ENCODE results near the gene ARID1B. TPM values are rescaled to one million over a fixed set of nuclear protein-coding genes. Genes with fewer than 3 reads are reported as not detected.

The ARID1B gene
- total and polyA plus RNA-seq, 2 of the 4 experiments (the other 2 are of a cell fraction) = 14.5 to 20.1 TPM

DNA sequence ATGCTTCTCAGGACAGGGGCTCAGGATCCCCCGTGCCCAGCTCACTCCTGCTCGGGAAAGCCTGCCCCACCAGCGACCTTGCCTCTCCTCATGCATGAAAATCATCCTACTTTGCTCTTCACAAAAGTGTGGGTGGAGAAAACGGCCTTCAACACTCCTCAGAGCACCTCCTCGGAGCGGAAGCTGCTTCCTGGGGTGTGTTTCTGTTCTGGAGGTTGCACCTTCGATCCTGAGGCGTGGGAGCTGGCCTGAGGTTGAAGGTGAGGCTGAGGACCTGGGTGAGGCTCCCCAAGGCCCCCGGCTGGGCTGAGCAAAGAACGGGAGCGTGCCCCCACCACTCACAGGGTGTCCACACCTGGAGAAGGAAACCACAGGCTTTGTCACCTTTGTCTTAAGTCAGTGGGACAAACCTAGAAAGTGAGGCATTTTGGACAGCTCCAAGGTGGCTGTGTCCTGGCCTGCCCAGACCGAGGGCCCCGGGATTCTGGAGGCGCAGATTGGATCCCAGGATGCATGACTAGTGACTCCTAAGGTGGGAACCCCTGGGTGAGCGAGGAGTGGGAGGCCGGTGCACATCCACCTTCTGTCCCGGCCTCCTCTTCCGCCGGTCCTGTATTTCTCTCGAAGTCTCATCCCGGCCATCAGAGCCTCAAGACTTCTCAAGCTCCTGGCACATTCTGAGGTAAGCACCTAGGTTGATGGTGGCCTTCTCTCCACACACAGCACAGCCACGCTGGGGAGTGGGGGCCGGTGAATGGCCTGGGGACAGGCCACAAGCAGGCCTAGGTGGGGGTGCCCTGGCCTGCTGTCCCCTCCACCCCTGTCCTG, 441.4 kb downstream of the ARID1B start:
- Histone ChIP-seq H3K4me1 (ENCODE audit: control insufficient read depth, insufficient read depth, low read length) (peaks cover 8% of the 10 kb centered on the region), H2BK20ac (ENCODE audit: low read depth, low read length) (0 out of 2 replicates have a peak overlapping the region, but pooled peaks have one; percentile 2), H3K9me3 (ENCODE audit: control insufficient read depth, insufficient read depth, low read length) (no peaks in the 10 kb centered on the region), H3K18ac (ENCODE audit: low read depth, low read length) (no peak overlapping the region), H2BK5ac (ENCODE audit: low read depth, low read length, poor library complexity, severe bottlenecking) (no peak overlapping the region), H4K5ac (ENCODE audit: low read depth, low read length) (no peak overlapping the region), H3K4me2 (ENCODE audit: low read depth, low read length) (no peak overlapping the region), H3K23ac (ENCODE audit: low read depth, low read length) (no peak overlapping the region), H3K27ac (ENCODE audit: insufficient read depth, low read length) (no peak overlapping the region), H2AK5ac (ENCODE audit: low read depth, low read length) (no peak overlapping the region; the same call in 1 of the 2 replicates), H2AK9ac (replicated peaks; ENCODE audit: low read depth, low read length, poor library complexity) (peak overlapping the region; percentile 61), H3K14ac (replicated peaks; ENCODE audit: low read depth, low read length) (no peak overlapping the region), H4K8ac (ENCODE audit: low read depth in 2 of 2, low read length in 2 of 2) (no peak overlapping the region), H4K91ac (ENCODE audit: insufficient read depth, low read depth, low read length) (no peak overlapping the region), H2BK120ac (ENCODE audit: low read depth, low read length) (0 out of 2 replicates have a peak overlapping the region, but pooled peaks have one; percentile 6), H2AFZ (replicated peaks; ENCODE audit: low read length, poor library complexity) (peak overlapping the region; percentile 58), H4K20me1 (ENCODE audit: insufficient read depth, low read length) (no peaks in the 10 kb centered on the region), H3K56ac (ENCODE audit: extremely low read depth, insufficient read depth, low read length) (no peak overlapping the region), H3K79me1 (ENCODE audit: low read depth in 1 of 2, low read length in 2 of 2) (peaks cover 0 to 8% of the 10 kb centered on the region in 2 experiments; a peak in 1 of 4 replicates), H3K36me3 (ENCODE audit: control insufficient read depth, insufficient read depth, low read length) (no peaks in the 10 kb centered on the region), H3K4ac (ENCODE audit: low read depth, low read length) (no peak overlapping the region), H3K9me1 (ENCODE audit: insufficient read depth, low read length) (peaks cover 7% of the 10 kb centered on the region), H3K27me3 (ENCODE audit: control insufficient read depth, insufficient read depth, low read length) (no peaks in the 10 kb centered on the region), H3K9ac (ENCODE audit: low read depth, low read length) (no peak overlapping the region), H3K4me3 (ENCODE audit: insufficient read depth, low read depth, low read length) (no peak overlapping the region), H2BK15ac (ENCODE audit: low read depth, low read length) (no peak overlapping the region)
- DNase-seq = no peak
- CTCF ChIA-PET = no interaction called here
- no peak for ATAC-seq (ENCODE audit: low read depth)
- POLR2A ChIA-PET (ENCODE audit: unreplicated experiment) = no interaction called here
- BruUV-seq (replicated peaks) = no TSS peak
- in situ Hi-C loops (cut with MboI; ENCODE audit: low sequenced_read_pairs) = no loop called here
- dilution Hi-C loops (cut with HindIII; ENCODE audit: low sequenced_read_pairs, unreplicated experiment) = no loop called here
- intact Hi-C loops (cut with micrococcal nuclease) = no loop called here
- 94% methylated on average over 4 of the region's 23 CpGs; no CpG with 5 or more reads in 1 of the 2 experiments for WGBS, 2 experiments (ENCODE audit: extremely low coverage in 2 of 2, insufficient read length in 1 of 2)
- TF ChIP-seq, protein P1, sequence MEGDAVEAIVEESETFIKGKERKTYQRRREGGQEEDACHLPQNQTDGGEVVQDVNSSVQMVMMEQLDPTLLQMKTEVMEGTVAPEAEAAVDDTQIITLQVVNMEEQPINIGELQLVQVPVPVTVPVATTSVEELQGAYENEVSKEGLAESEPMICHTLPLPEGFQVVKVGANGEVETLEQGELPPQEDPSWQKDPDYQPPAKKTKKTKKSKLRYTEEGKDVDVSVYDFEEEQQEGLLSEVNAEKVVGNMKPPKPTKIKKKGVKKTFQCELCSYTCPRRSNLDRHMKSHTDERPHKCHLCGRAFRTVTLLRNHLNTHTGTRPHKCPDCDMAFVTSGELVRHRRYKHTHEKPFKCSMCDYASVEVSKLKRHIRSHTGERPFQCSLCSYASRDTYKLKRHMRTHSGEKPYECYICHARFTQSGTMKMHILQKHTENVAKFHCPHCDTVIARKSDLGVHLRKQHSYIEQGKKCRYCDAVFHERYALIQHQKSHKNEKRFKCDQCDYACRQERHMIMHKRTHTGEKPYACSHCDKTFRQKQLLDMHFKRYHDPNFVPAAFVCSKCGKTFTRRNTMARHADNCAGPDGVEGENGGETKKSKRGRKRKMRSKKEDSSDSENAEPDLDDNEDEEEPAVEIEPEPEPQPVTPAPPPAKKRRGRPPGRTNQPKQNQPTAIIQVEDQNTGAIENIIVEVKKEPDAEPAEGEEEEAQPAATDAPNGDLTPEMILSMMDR (conservative IDR thresholded peaks at IDR 0.05; ENCODE audit: low read depth, low read length) = no peak
- TF ChIP-seq, protein P2, sequence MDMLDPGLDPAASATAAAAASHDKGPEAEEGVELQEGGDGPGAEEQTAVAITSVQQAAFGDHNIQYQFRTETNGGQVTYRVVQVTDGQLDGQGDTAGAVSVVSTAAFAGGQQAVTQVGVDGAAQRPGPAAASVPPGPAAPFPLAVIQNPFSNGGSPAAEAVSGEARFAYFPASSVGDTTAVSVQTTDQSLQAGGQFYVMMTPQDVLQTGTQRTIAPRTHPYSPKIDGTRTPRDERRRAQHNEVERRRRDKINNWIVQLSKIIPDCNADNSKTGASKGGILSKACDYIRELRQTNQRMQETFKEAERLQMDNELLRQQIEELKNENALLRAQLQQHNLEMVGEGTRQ (IDR thresholded peaks at IDR 0.05; ENCODE audit: low read depth, low read length) = no peak
- TF ChIP-seq POLR2A (IDR thresholded peaks at IDR 0.05; ENCODE audit: low read depth, low read length) (no peak), RCOR1 (IDR thresholded peaks at IDR 0.05; ENCODE audit: insufficient replicate concordance, low read length) (no peak), RFX5 (IDR thresholded peaks at IDR 0.05; ENCODE audit: low read depth, low read length) (no peak), CHD1 (IDR thresholded peaks at IDR 0.05; ENCODE audit: low read depth, low read length) (no peak), MAFK (IDR thresholded peaks at IDR 0.05; ENCODE audit: low read depth, low read length) (no peak), MXI1 (IDR thresholded peaks at IDR 0.05; ENCODE audit: borderline replicate concordance, low read depth, low read length) (no peak), MAZ (IDR thresholded peaks at IDR 0.05; ENCODE audit: borderline replicate concordance, low read depth, low read length) (no peak), BHLHE40 (IDR thresholded peaks at IDR 0.05; ENCODE audit: low read depth, low read length) (no peak), SMC3 (IDR thresholded peaks at IDR 0.05; ENCODE audit: low read depth, low read length) (no peak), RAD21 (IDR thresholded peaks at IDR 0.05; ENCODE audit: low read length) (no peak), NFE2L2 (IDR thresholded peaks at IDR 0.05; ENCODE audit: low read depth, low read length) (no peak), CEBPB (IDR thresholded peaks at IDR 0.05; ENCODE audit: low read depth, low read length) (no peak)
- TF ChIP-seq, protein P3, sequence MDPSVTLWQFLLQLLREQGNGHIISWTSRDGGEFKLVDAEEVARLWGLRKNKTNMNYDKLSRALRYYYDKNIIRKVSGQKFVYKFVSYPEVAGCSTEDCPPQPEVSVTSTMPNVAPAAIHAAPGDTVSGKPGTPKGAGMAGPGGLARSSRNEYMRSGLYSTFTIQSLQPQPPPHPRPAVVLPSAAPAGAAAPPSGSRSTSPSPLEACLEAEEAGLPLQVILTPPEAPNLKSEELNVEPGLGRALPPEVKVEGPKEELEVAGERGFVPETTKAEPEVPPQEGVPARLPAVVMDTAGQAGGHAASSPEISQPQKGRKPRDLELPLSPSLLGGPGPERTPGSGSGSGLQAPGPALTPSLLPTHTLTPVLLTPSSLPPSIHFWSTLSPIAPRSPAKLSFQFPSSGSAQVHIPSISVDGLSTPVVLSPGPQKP (IDR thresholded peaks at IDR 0.05; ENCODE audit: borderline replicate concordance, low read depth, low read length) = no peak

All from IMR-90 (cell line).